Esophagus muscularis mucosa (tissue), 3 donors: ENCODE results near the gene PLOD2.

Experiments used
- CTCF ChIP-seq, 3 experiments: fragments of 200-600 bp in 2 of 3; fragments of 450-650 bp in 1 of 3; sonication (generic) in 2 of 3; IDR thresholded peaks; one replicate each; pipeline ENCODE4 v1.5.1; 2017 to 2019; ENCODE audit warnings: antibody characterized with exemption in 3 of 3, mild to moderate bottlenecking in 2 of 3, moderate library complexity in 1 of 3
- POLR2A ChIP-seq: fragments of 450-650 bp; IDR thresholded peaks from one replicate; pipeline ENCODE4 v1.6.1; 2017; ENCODE audit warnings: antibody characterized with exemption, moderate library complexity, mild to moderate bottlenecking, low read depth
- POLR2AphosphoS5 ChIP-seq, 2 donors: sonication (generic); formaldehyde crosslinking; IDR thresholded peaks; one replicate each; pipeline ENCODE4 v1.6.1; 2017; ENCODE audit warnings: antibody characterized with exemption in 2 of 2

GRCh38 chr3:146164071-146164470 is 3.1 kb upstream of the PLOD2 start:
- TF ChIP-seq CTCF (IDR thresholded peaks at IDR 0.05) (no peak), POLR2A (no peak), POLR2AphosphoS5 (IDR thresholded peaks at IDR 0.05) (no peak)
